Measurements from ENCODE around the gene CLPTM1. TPM values are rescaled to one million over a fixed set of nuclear protein-coding genes. Genes with fewer than 3 reads are reported as not detected.
"Not testable (repeated sequence)": the region's sequence is repeated elsewhere in the genome, so short reads cannot be mapped to it uniquely, and the experiment has no call there.

The CLPTM1 gene
- total RNA-seq, 1 experiment from 2014 or later = 102 TPM

DNA sequence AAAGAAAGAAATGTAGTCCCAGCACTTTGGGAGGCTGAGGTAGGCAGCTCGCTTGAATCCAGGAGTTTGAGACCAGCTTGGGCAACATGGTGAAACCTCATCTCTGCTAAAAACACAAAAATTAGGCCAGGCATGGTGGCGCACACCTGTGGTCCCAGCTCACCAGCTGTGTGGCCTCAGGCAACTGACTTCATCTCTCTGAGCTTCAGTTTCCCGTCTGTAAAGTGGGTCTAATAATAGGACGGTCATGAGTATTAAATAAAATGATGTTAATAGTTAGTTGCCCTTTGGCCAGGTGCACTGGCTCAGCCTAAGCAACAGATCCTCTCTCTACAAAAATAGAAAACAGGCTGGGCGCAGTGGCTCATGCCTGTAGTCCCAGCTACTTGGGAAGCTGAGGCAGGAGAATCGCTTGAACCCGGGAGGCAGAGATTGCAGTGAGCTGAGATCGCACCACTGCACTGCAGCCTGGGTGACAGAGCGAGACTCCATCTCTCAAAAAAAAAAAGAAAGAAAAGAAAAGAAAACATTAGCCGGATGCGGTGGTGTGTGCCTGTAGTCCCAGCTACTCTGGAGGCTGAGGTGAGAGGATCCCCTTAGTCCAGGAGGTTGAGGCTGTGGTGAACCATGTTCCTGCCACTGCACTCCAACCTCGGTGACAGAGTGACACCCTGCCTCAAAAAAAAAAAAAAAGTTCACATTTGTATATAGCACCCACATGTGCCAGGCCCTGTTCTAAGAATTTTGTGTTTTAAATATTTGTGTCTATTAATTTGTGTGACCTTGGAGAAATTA lies 44.1 kb downstream of the CLPTM1 start:
- DNase-seq (ENCODE audit: low read depth, low spot score); H3K27me3 ChIP-seq (ENCODE audit: insufficient read depth, low read length); H3K9me2 ChIP-seq (ENCODE audit: insufficient read depth); H2AFZ ChIP-seq (ENCODE audit: low read depth, low read length, poor library complexity, severe bottlenecking); H4K20me1 ChIP-seq (ENCODE audit: insufficient read depth); ATAC-seq; intact Hi-C loops (cut with micrococcal nuclease); H3K79me2 ChIP-seq (ENCODE audit: insufficient read depth, low read length); H3K4me3 ChIP-seq (replicated peaks in 1 of 2; ENCODE audit: low read depth in 1 of 2, low read length in 2 of 2); CTCF ChIA-PET; H3K27ac ChIP-seq (ENCODE audit: low read depth, low read length); H3K4me2 ChIP-seq (ENCODE audit: low read length); H3K9me3 ChIP-seq (ENCODE audit: control insufficient read depth in 1 of 2, insufficient read depth in 1 of 2, low read depth in 1 of 2, low read length in 2 of 2); BruUV-seq (replicated peaks); H3K36me3 ChIP-seq (ENCODE audit: control insufficient read depth in 1 of 2, insufficient read depth in 2 of 2, low read length in 2 of 2); H3K9ac ChIP-seq (ENCODE audit: low read length); POLR2A ChIA-PET: not testable (repeated sequence)
- RAD21 ChIA-PET (ENCODE audit: low non-redundant PET in 1 of 2, low total read pairs in 2 of 2, uncharacterized antibody in 2 of 2, unreplicated experiment in 2 of 2) = interaction anchor here in 1 of 2 experiments (0.6 kb wide), 1 partner anchor 310 kb away, joined by 3 read pairs; no protein-coding TSS in a partner anchor
- peaks cover 10 to 14% of the 10 kb centered on the region in 2 experiments; a peak in 3 of 4 replicates for H3K4me1 ChIP-seq (ENCODE audit: control insufficient read depth in 1 of 2, insufficient read depth in 2 of 2, low read length in 2 of 2)

GRCh38 chr19:45000665-45001064 lies 45.5 kb downstream of the CLPTM1 start:
- BruUV-seq (replicated peaks) = TSS peak; percentile 79

More at GRCh38 chr19:45000665-45001064, 45.5 kb downstream of the CLPTM1 start:
- H3K27ac ChIP-seq (ENCODE audit: low read depth, low read length); H3K79me2 ChIP-seq (ENCODE audit: insufficient read depth, low read length); ATAC-seq; CTCF ChIA-PET; RAD21 ChIA-PET (ENCODE audit: low non-redundant PET in 1 of 2, low total read pairs in 2 of 2, uncharacterized antibody in 2 of 2, unreplicated experiment in 2 of 2); H3K27me3 ChIP-seq (ENCODE audit: insufficient read depth, low read length); H3K9me3 ChIP-seq (ENCODE audit: control insufficient read depth in 1 of 2, insufficient read depth in 1 of 2, low read depth in 1 of 2, low read length in 2 of 2); H3K9me2 ChIP-seq (ENCODE audit: insufficient read depth); H4K20me1 ChIP-seq (ENCODE audit: insufficient read depth); H3K36me3 ChIP-seq (ENCODE audit: control insufficient read depth in 1 of 2, insufficient read depth in 2 of 2, low read length in 2 of 2); DNase-seq (ENCODE audit: low read depth, low spot score); intact Hi-C loops (cut with micrococcal nuclease): not testable (repeated sequence)
- H3K9ac ChIP-seq (ENCODE audit: low read length) = peak overlapping the region; percentile 46
- POLR2A ChIA-PET = interaction anchor here (0.5 to 1.0 kb wide), 2 partner anchors 38 to 205 kb away, joined by 3 read pairs; partner anchors contain the start of gene CLASRP
- H3K4me2 ChIP-seq (ENCODE audit: low read length) = peak overlapping the region; percentile 75
- H3K4me1 ChIP-seq (ENCODE audit: control insufficient read depth in 1 of 2, insufficient read depth in 2 of 2, low read length in 2 of 2) = peaks cover 10 to 14% of the 10 kb centered on the region in 2 experiments; a peak in 3 of 4 replicates
- peak overlapping the region; percentile 77 for H2AFZ ChIP-seq (ENCODE audit: low read depth, low read length, poor library complexity, severe bottlenecking)
- H3K4me3 ChIP-seq (replicated peaks in 1 of 2; ENCODE audit: low read depth in 1 of 2, low read length in 2 of 2) = peak overlapping the region in 1 of 2 experiments; percentile 40; a peak in 3 of 4 replicates
